ENCODE results near the gene ONECUT2. TPM values are rescaled to one million over a fixed set of nuclear protein-coding genes. Genes with fewer than 3 reads are reported as not detected.

ONECUT2 gene
- total RNA-seq, 6 donors from 2014 or later, result 0.06 to 0.24 (median 0.10) TPM; not detected in 3

- Histone ChIP-seq H3K27me3 (no peaks in the 10 kb centered on the region), H3K4me1 (no peaks in the 10 kb centered on the region), H3K27ac (no peak overlapping the region), H3K36me3 (no peaks in the 10 kb centered on the region), H3K4me3 (no peak overlapping the region), H3K9me3 (no peaks in the 10 kb centered on the region)
- WGBS, 2 donors, result 74 to 76% methylated on average over 7 of the region's 7 CpGs
- DNase-seq (no peak), ATAC-seq (ENCODE audit: low FRiP score in 2 of 2) (no peak)
- TF ChIP-seq POLR2A (IDR thresholded peaks at IDR 0.05) (no peak), EP300 (IDR thresholded peaks at IDR 0.05) (no peak), POLR2AphosphoS5 (IDR thresholded peaks at IDR 0.05) (no peak), CTCF (IDR thresholded peaks at IDR 0.05) (no peak)
These were observed 62.5 kb downstream of the ONECUT2 start for GRCh38 chr18:57497372-57498294.

GRCh38 chr18:57498682-57499256 lies 63.6 kb downstream of the ONECUT2 start:
- Histone ChIP-seq H3K36me3 (no peaks in the 10 kb centered on the region), H3K4me1 (no peaks in the 10 kb centered on the region), H3K9me3 (no peaks in the 10 kb centered on the region), H3K27ac (no peak overlapping the region), H3K4me3 (no peak overlapping the region), H3K27me3 (no peaks in the 10 kb centered on the region)
- ATAC-seq (ENCODE audit: low FRiP score in 2 of 2) (peak in 1 of 2 donors; percentile 40), DNase-seq (no peak)
- TF ChIP-seq CTCF (IDR thresholded peaks at IDR 0.05) (no peak), POLR2AphosphoS5 (IDR thresholded peaks at IDR 0.05) (no peak), EP300 (IDR thresholded peaks at IDR 0.05) (no peak), POLR2A (IDR thresholded peaks at IDR 0.05) (no peak)
- WGBS, 2 donors, result 58 to 84% methylated on average over 4 to 5 of the region's 5 CpGs

- Histone ChIP-seq H3K27me3 (no peaks in the 10 kb centered on the region), H3K36me3 (no peaks in the 10 kb centered on the region), H3K4me1 (no peaks in the 10 kb centered on the region), H3K9me3 (no peaks in the 10 kb centered on the region), H3K27ac (no peak overlapping the region), H3K4me3 (no peak overlapping the region)
- TF ChIP-seq CTCF (IDR thresholded peaks at IDR 0.05) (no peak), POLR2A (IDR thresholded peaks at IDR 0.05) (no peak), POLR2AphosphoS5 (IDR thresholded peaks at IDR 0.05) (no peak), EP300 (IDR thresholded peaks at IDR 0.05) (no peak)
- peak in 1 of 2 donors; percentile 2 for DNase-seq
- no peak for ATAC-seq (ENCODE audit: low FRiP score in 2 of 2)
- WGBS, 2 donors, result 71 to 75% methylated on average over 9 of the region's 9 CpGs
These were observed 67.5 kb downstream of the ONECUT2 start for GRCh38 chr18:57502624-57503023.

- no peaks in the 10 kb centered on the region for H3K27me3 ChIP-seq
- WGBS, 2 donors, result 31% methylated on average over 1 of the region's 1 CpG
- no peak for DNase-seq
- no peaks in the 10 kb centered on the region for H3K9me3 ChIP-seq
- H3K4me1 ChIP-seq, result no peaks in the 10 kb centered on the region
- H3K4me3 ChIP-seq, result no peak overlapping the region
- H3K27ac ChIP-seq, result no peak overlapping the region
- TF ChIP-seq POLR2A (IDR thresholded peaks at IDR 0.05) (no peak), POLR2AphosphoS5 (IDR thresholded peaks at IDR 0.05) (no peak), CTCF (IDR thresholded peaks at IDR 0.05) (no peak), EP300 (IDR thresholded peaks at IDR 0.05) (no peak)
- ATAC-seq (ENCODE audit: low FRiP score in 2 of 2), result no peak
- H3K36me3 ChIP-seq, result no peaks in the 10 kb centered on the region
These were observed 70.1 kb downstream of the ONECUT2 start for GRCh38 chr18:57505231-57505630.
